GM23338 (cell line): Measurements from ENCODE around the gene PTAFR. TPM values are rescaled to one million over a fixed set of nuclear protein-coding genes. Genes with fewer than 3 reads are reported as not detected.

ENCODE experiments used
- ATAC-seq: fragments of 200-7000 bp; cut with Tn5 transposase; 3 replicates; pipeline ENCODE4 v1.9.1; 2020
- DNase-seq: peaks from one replicate; pipeline ENCODE4 v3.0.0-alpha.2; 2015; ENCODE audit warnings: low spot score
- H2AFZ ChIP-seq: fragments of 200-600 bp; sonication (generic); 2 replicates; pipeline ENCODE4 v1.8.0; 2016; ENCODE audit warnings: antibody characterized with exemption, mild to moderate bottlenecking, moderate library complexity
- H3F3A ChIP-seq: fragments of 200-600 bp; sonication (generic); replicated peaks from 2 replicates; pipeline ENCODE4 v1.8.0; 2017; ENCODE audit warnings: antibody characterized with exemption, mixed run types, low read depth
- H3K27ac ChIP-seq: fragments of 200-600 bp; sonication (generic); 2 replicates; pipeline ENCODE4 v1.6.1; 2016; ENCODE audit warnings: low read depth
- H3K27me3 ChIP-seq: fragments of 200-600 bp; sonication (generic); 2 replicates; pipeline ENCODE4 v1.8.0; 2016; ENCODE audit warnings: mild to moderate bottlenecking, mixed run types, moderate library complexity; ENCODE audit not compliant: insufficient read depth
- H3K36me3 ChIP-seq: fragments of 200-600 bp; sonication (generic); 2 replicates; pipeline ENCODE4 v1.8.0; 2016; ENCODE audit warnings: mild to moderate bottlenecking; ENCODE audit not compliant: insufficient read depth
- H3K4me1 ChIP-seq: fragments of 200-600 bp; sonication (generic); 2 replicates; pipeline ENCODE4 v1.8.0; 2016; ENCODE audit warnings: mild to moderate bottlenecking, moderate library complexity; ENCODE audit not compliant: insufficient read depth
- H3K4me2 ChIP-seq: fragments of 200-600 bp; sonication (generic); 2 replicates; pipeline ENCODE4 v1.7.1; 2017; ENCODE audit warnings: mixed run types
- H3K4me3 ChIP-seq: fragments of 200-600 bp; sonication (generic); 2 replicates; pipeline ENCODE4 v1.6.1; 2016; ENCODE audit warnings: mixed run types
- H3K79me2 ChIP-seq: fragments of 200-600 bp; sonication (generic); replicated peaks from 2 replicates; pipeline ENCODE4 v1.8.0; 2017; ENCODE audit warnings: mild to moderate bottlenecking; ENCODE audit not compliant: insufficient read depth
- H3K9me2 ChIP-seq: fragments of 200-600 bp; sonication (generic); 2 replicates; pipeline ENCODE4 v1.8.0; 2017; ENCODE audit not compliant: insufficient read depth
- H4K20me1 ChIP-seq: fragments of 200-600 bp; sonication (generic); replicated peaks from 2 replicates; pipeline ENCODE4 v1.8.0; 2017; ENCODE audit warnings: mild to moderate bottlenecking; ENCODE audit not compliant: insufficient read depth
- H3K27ac Mint-ChIP-seq: 2 replicates; pipeline ENCODE4 v1.8.0; 2020; ENCODE audit warnings: inconsistent platforms, mild to moderate bottlenecking, moderate library complexity, mixed read lengths
- H3K27me3 Mint-ChIP-seq: 3 replicates; pipeline ENCODE4 v1.8.0; 2022; ENCODE audit warnings: low read depth, mild to moderate bottlenecking, moderate library complexity, mixed read lengths, inconsistent platforms; ENCODE audit not compliant: insufficient read depth, poor library complexity
- H3K36me3 Mint-ChIP-seq: 3 replicates; pipeline ENCODE4 v1.8.0; 2021; ENCODE audit warnings: low read depth, mild to moderate bottlenecking, inconsistent platforms, moderate library complexity, mixed read lengths
- H3K4me1 Mint-ChIP-seq: 3 replicates; pipeline ENCODE4 v1.8.0; 2020; ENCODE audit warnings: mild to moderate bottlenecking, inconsistent platforms, mixed read lengths
- H3K4me3 Mint-ChIP-seq: 3 replicates; pipeline ENCODE4 v1.8.0; 2021; ENCODE audit warnings: moderate library complexity, mild to moderate bottlenecking, inconsistent platforms, mixed read lengths
- H3K9me3 Mint-ChIP-seq: 3 replicates; pipeline ENCODE4 v1.8.0; 2020; ENCODE audit warnings: moderate library complexity, mild to moderate bottlenecking, inconsistent platforms, mixed read lengths
- ETS1 ChIP-seq: IDR thresholded peaks from 2 replicates; pipeline ENCODE4 v1.6.1; 2016; ENCODE audit warnings: antibody characterized with exemption
- STAT1 ChIP-seq: IDR thresholded peaks from one replicate; pipeline ENCODE4 v1.6.1; 2016; ENCODE audit warnings: antibody characterized with exemption; ENCODE audit not compliant: unreplicated experiment
- ZNF331 ChIP-seq: fragments of 250-450 bp; sonication (Bioruptor Pico); IDR thresholded peaks from 2 replicates; pipeline ENCODE4 v1.5.0; 2020; ENCODE audit warnings: low read depth, mild to moderate bottlenecking, moderate library complexity
- ZNF462 ChIP-seq: fragments of 250-450 bp; sonication (Bioruptor Pico); IDR thresholded peaks from 2 replicates; pipeline ENCODE4 v1.5.0; 2020; ENCODE audit warnings: mild to moderate bottlenecking, moderate library complexity
- polyA plus RNA-seq: library from polyadenylated mRNA; unstranded; fragments of >200 nt; fragmentation: Nextera tagmentation; extraction: Ambion mirVana; gene quantifications from 2 replicates; pipeline ENCODE4 v1.2.1, GENCODE V29; 2016
- total RNA-seq: library from RNA; depleted of rRNA; stranded (reverse); fragments of >200 nt; shearing (Covaris generic); gene quantifications from 2 replicates; pipeline ENCODE4 v1.2.3, GENCODE V29; 2014

The PTAFR gene
- total and polyA plus RNA-seq, 2 experiments from 2014 or later, result 0.29 to 0.76 TPM

GRCh38 chr1:28144203-28145135 lies 32.0 kb downstream of the PTAFR start (continued):
- TF ChIP-seq ZNF462 (CRISPR knock-in tag) (no peak), ZNF331 (CRISPR knock-in tag) (no peak)

- H3K4me3 Mint-ChIP-seq, result no peak overlapping the region
- no peak overlapping the region for H3K27ac ChIP-seq
- H3K36me3 ChIP-seq, result no peaks in the 10 kb centered on the region
- no peak overlapping the region; the same call in 1 of the 2 replicates for H2AFZ ChIP-seq
- H3K4me3 ChIP-seq, result no peak overlapping the region
- peaks cover 1% of the 10 kb centered on the region; the same call in 1 of the 2 replicates for H3K9me2 ChIP-seq
- H4K20me1 ChIP-seq, result no peaks in the 10 kb centered on the region; the same call in none of the 2 replicates
- no peak overlapping the region for H3K27ac Mint-ChIP-seq
- H3K4me1 Mint-ChIP-seq, result peaks cover 15% of the 10 kb centered on the region; the same call in 2 of the 3 replicates
- H3F3A ChIP-seq, result no peaks in the 10 kb centered on the region
- H3K4me1 ChIP-seq, result peaks cover 11% of the 10 kb centered on the region
- H3K79me2 ChIP-seq, result no peaks in the 10 kb centered on the region
- TF ChIP-seq ETS1 (no peak), STAT1 (no peak)
- no peaks in the 10 kb centered on the region for H3K27me3 ChIP-seq
- H3K27me3 Mint-ChIP-seq, result peaks cover 4% of the 10 kb centered on the region
- no peak overlapping the region for H3K4me2 ChIP-seq
- no peaks in the 10 kb centered on the region for H3K36me3 Mint-ChIP-seq
- H3K9me3 Mint-ChIP-seq, result no peaks in the 10 kb centered on the region
- DNase-seq, result no peak
- ATAC-seq, result no peak
Measured at GRCh38 chr1:28143496-28144202, 32.8 kb downstream of the PTAFR start.
